ENCODE measurements around the gene ZNF580.
A peak's percentile ranks its signal among the peaks of the same experiment; 100 is the strongest.

- TF ChIP-seq POLR2A (IDR thresholded peaks at IDR 0.05), result peak; percentile 31
- TF ChIP-seq POLR2AphosphoS5 (IDR thresholded peaks at IDR 0.05), result no peak
- no peak for TF ChIP-seq CTCF (IDR thresholded peaks at IDR 0.05)
Measured at GRCh38 chr19:55640577-55641425, at the start of gene ZNF580.

Data from prostate gland (tissue), 2 donors.